HG02981 (cell line): Measurements from ENCODE around the gene PNPLA6.

Source experiments
- ATAC-seq: cut with Tn5 transposase; IDR thresholded peaks from one replicate; pipeline ENCODE4 v1.9.1; 2021; ENCODE audit warnings: mild to moderate bottlenecking, moderate library complexity; ENCODE audit not compliant: unreplicated experiment

The PNPLA6 gene

DNA sequence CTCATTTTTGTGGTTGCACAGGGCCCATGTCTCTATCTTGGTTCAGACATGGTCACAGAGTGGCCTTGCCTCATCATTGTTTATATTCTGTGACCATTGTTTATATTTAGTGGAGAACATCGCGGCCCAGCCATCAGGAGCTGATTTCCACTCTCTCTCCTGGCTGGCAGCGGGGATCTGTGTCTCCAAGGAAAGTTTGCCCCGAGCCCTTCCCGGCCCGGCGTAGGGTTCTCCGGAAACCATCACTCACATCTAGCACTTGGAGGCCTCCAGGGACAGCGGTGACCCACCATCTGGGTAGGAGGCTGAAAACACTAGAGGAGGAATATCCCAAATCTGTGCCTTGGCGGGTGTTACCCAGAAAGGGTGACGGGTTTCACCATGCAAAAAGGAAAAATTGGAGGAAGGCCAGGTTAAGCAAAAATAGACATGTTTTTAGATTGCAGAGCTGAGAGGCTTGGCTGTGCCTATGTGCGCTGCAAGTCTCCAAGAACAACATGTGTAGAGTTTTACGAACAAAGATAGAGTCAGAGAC lies 20.3 kb upstream of the PNPLA6 start:
- no peak for ATAC-seq

- no peak for ATAC-seq
Measured at GRCh38 chr19:7515645-7516151, 19.8 kb upstream of the PNPLA6 start, which contains the start of gene ZNF358. Gene ZNF358 (plus strand): TSS chr19:7516103. CDS start chr19:7519243, 3,140 bp downstream.

DNA sequence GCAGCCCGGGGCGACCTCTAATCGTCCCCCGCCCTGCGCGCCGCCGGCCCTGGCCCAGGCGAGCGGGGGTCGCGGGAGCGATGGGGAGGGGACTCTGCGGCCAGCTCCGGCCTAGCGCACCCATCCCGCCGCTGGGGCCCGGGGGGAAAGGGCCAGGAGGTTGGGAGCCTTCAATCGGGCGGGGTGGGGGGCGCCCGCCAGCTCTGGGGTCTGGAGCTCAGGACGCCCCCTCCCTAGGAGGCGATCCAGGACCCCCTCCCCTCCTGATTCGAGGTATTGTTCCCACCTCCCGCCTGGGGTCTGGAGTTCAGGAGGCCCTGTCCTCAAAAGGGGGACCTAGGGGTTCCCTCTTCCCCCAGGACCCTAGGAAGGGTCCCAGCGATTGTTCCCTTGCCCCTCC lies 19.2 kb upstream of the PNPLA6 start:
- ATAC-seq: no peak

DNA sequence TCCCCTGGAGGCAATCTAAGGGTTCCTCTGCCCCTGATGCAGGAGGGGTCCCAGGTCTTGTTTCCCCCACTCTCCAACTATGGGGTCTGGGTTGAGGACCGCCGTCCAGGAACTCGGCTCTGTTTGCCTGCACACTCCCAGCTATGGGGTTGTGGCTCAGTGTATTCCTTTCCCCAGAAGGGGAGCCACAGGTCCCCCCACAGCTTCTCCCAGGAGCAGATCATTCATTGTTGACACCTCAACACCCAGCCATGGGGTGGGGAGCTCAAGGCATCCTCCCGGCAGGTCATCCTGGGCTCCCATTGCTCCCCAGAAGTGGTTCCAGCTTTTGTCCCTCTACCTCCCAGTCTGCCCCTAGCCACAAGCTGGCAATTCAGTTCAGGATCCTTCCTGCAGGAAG lies 18.6 kb upstream of the PNPLA6 start:
- no peak for ATAC-seq

- ATAC-seq: no peak
Measured at GRCh38 chr19:7519361-7520130, 16.0 kb upstream of the PNPLA6 start.

DNA sequence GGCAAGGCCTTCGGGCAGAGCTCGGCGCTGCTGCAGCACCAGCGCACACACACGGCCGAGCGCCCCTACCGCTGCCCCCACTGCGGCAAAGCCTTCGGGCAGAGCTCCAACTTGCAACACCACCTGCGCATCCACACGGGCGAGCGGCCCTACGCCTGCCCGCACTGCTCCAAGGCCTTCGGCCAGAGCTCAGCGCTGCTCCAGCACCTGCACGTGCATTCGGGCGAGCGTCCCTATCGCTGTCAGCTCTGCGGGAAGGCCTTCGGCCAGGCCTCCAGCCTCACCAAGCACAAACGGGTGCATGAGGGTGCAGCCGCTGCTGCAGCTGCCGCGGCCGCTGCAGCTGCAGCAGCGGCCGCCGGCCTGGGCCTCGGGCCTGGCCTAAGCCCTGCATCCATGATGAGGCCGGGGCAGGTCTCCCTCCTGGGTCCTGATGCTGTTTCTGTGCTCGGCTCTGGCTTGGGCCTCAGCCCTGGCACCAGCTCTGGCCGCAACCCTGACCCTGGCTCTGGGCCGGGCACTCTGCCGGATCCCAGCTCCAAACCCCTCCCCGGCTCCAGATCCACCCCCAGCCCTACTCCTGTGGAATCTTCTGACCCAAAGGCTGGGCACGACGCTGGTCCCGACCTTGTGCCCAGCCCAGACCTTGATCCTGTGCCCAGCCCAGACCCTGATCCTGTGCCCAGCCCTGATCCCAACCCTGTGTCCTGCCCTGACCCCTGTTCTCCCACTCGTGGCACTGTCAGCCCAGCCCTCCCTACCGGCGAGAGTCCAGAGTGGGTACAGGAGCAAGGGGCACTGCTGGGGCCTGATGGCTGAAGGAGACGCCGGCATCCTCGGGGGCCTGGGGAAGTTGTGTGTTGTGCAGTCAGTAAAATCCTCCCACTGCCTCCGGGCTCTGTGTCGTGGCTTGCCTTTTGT lies 15.1 kb upstream of the PNPLA6 start:
- ATAC-seq: no peak

- ATAC-seq: no peak
Measured at GRCh38 chr19:7521551-7522071, 13.9 kb upstream of the PNPLA6 start.

DNA sequence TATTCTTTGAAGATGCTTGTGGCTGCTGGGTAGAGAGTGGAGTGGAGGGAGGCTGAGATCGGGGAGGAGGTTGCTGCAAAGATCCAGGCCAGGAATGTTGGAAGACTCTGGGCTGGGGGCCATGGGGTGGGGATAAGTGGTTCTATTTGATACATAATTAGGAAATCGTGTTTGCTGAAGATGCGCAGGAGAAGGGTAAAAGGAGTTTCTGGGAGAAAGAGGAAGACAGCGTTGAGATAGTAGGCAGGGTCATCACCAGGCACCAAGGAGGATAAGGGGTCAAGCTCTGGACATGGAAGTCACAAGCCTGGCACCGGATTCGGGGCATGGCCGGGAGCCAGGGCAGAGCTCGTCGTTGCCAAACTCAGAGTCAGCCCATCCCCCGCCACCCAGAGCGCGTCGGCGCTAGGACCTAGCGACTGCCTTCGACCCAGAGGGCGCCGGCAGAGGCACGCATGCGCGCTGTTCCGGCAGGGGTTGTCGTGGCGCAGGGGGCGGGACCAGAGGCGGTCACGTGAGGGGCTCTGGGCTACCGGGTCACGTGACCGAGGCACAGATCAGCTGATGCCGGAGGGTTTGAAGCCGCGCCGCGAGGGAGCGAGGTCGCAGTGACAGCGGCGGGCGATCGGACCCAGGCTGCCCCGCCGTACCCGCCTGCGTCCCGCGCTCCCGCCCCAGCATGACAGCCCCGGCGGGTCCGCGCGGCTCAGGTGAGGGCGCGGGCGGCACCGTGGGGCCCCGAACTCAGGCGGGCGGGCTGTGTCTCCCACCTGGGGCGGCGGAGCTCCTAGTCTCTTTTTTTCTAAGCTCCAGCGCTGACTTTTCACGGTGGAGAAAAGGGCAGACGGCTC lies 13.2 kb upstream of the PNPLA6 start, which contains the start of gene MCOLN1:
Gene MCOLN1 (plus strand): TSS at position 553 of the 851 bp plus-strand sequence. CDS start 127 bp downstream, at position 680.
- ATAC-seq: peak; percentile 66

DNA sequence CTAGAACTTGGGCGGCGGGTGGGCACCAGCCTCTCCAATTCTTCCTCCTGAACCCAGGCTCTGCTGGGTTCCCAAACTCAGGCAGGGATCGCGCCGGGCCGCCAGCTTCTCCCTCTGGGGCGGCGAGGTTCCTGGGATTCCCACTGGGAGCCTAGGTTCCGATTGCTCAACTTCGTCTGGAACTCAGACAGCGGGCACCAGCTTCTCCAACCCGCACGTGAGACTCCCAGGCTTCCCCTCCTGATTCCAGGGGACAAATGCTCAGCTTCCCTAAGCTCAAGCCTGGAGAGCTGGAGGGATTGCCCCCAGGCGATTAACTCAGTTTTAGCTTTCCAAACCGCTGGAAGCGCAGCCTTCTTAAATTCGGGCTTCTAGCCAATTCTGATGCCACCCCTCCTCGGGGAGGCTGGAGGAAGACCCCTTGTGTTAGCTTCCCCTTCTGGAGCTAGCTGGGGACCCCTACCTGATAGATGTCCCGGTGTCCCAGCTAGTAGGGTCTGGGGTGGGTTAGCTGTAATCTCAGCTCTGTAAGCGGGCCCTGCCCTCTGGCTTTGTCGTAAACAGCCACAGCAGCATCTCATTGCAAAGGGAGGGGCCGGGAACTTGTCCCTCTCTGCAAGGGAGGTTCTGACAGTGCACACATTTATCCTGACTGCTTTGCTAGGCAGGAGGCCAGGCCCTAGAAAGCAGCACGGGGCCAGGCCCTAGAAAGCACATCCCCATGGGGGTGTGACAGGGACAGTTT lies 12.4 kb upstream of the PNPLA6 start:
- no peak for ATAC-seq

DNA sequence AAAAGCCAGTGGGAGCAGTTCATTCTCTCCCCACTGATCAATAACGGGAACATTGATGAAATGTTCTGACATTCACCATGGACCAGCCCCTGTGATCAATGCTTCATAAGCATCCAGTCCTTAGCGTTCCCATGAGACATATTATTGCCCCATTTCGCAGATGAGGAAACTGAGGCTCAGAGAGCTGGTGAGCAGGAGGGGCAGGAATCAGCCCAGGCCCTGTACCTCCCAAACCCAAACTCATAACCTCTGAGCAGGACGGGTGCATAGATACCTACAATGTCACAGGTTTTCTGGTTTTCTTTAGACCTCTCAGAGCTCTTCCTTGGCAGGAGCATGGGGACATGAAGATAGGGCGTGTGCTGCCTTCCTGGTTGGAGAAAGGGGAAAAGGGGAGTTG lies 11.0 kb upstream of the PNPLA6 start:
- ATAC-seq: no peak

- ATAC-seq: no peak
Measured at GRCh38 chr19:7524992-7525739, 10.4 kb upstream of the PNPLA6 start.

DNA sequence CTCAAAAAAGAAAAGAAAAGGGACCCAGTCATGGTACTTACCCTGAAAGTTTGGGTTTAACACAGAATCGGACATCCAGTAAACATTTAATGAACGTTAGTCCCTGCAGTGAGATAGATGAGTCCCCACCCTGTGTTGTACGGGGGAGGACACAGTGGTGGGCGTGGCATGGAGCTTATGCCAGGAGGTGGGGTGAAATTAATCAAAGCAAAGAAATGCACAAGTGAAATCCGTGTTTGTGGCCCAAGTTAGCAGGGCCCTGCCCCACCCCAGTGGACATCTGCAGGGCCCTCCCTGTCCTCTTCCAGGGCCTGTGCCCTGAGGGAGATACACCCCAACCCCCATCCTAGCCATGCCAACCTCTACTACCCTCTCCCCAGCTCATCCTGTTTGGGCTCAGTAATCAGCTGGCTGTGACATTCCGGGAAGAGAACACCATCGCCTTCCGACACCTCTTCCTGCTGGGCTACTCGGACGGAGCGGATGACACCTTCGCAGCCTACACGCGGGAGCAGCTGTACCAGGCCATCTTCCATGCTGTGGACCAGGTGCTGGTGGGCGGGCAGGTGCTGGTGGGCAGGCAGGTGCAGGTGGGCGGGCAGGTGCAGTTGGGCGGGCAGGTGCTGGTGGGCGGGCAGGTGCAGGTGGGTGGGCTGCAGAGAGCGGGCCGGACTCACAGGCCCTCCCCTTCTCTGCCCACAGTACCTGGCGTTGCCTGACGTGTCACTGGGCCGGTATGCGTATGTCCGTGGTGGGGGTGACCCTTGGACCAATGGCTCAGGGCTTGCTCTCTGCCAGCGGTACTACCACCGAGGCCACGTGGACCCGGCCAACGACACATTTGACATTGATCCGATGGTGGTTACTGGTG lies 9.2 kb upstream of the PNPLA6 start:
- no peak for ATAC-seq

GRCh38 chr19:7527516-7528191 lies 7.9 kb upstream of the PNPLA6 start:
- no peak for ATAC-seq

GRCh38 chr19:7528192-7528519 lies 7.4 kb upstream of the PNPLA6 start:
- no peak for ATAC-seq

- no peak for ATAC-seq
Measured at GRCh38 chr19:7528522-7529245, 6.8 kb upstream of the PNPLA6 start.

DNA sequence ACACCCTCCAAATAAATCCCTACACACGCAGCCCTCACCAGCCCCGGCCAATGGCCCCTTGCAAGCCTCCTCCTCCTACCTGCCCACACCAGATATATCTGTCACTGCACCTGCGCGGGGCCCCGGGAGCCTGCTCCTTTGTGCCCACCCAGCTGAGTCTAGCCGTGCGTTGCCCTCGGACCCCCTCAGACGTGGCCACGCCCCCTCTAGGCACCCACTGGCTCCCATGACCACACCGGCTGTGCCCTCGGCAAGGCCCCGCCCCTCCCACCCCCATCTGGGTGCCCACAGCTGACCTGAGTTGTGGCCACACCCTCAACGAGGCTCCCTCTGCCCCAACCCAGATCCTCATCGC lies 6.3 kb upstream of the PNPLA6 start:
- ATAC-seq: no peak
